ENCODE data around the gene PANK2.
"Not testable (repeated sequence)": the region's sequence is repeated elsewhere in the genome, so short reads cannot be mapped to it uniquely, and the experiment has no call there.

Gene PANK2

DNA sequence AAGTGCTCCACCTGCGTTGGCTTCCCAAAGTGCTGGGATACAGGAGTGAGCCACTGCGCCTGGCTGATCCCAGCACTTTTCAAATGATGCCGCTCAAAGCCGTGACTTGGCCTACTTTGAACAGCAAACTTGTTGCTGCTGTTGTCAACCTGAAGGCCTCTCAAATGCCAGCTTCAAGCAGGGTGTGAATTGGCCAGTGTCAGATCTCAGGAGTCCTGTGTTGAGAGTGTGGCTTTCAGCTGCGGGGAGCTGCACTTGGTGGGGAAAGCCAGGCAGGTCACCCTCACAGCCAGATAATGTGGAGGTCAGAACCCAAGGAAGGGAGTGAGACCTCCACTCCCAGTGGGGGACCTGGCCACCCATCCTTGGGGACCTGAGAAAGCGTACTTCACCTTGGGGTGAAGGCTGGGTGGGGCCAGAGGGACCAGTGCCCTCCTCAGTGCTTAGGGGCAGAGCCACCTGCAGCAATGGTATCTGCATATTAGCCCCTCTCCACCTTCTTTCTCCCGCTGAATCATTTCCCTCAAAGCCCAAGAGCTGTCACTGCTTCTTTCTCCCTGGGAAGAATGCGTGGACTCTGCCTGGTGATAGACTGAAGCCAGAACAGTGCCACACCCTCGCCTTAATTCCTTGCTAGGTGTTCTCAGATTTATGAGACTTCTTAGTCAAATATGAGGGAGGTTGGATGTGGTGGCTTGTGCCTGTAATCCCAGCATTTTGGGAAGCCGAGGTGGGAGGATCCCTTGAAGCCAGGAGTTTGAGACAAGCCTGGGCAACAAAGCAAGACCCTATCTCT is 19.1 kb upstream of the PANK2 start:
- no peak for DNase-seq (ENCODE audit: low read depth, low spot score)

DNA sequence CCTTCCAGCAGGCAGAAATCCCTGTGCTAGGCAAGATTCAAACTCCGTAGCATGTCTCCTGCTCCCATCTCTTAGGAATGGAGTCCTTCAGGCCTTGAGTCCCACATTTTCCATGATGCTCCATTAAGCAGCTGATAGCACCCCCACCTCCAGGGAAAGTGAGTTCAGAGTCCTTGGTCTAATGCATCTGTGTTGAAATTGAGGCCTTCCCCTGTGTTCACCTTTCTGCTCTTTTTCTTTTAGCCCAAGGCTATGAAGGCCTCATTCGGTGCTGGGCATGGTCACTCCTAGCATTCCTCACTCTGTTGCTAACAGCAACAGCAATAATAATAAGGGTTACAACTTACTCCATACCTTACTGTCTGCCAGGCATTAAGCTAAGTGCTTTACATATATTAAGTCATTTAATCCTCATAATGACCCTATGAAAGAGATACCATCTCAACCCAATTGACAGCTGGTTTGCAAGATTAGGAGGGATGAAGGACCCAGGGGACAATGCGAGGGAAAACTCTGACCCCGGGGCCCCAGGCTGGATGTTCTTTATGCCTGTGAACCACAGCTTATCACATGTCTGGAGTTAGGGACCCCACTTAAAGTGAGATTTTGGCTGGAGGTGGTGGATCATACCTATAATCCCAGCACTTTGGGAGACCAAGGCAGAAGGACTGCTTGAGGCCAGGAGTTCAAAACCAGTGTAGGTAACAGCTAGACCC is 17.5 kb upstream of the PANK2 start:
- no peak for DNase-seq (ENCODE audit: low read depth, low spot score)

DNA sequence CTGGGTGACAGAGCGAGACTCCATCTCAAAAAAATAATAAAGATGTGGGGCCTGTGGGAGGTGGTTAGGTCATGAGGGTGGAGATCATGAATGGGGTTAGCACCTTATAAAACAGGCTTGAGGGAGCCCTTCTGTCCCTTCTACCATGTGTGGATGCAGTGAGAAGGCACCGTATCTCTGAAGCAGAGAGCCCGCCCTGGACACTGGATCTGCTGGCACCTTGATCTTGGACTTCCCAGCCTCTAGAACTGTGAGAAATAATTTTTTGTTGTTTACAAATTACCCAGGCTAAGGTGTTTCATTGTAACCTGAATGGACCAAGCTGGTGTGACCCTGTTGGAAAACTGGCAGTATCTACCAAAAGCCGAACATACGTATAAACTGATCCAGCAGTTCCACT is 15.7 kb upstream of the PANK2 start:
- no peak for DNase-seq (ENCODE audit: low read depth, low spot score)

DNA sequence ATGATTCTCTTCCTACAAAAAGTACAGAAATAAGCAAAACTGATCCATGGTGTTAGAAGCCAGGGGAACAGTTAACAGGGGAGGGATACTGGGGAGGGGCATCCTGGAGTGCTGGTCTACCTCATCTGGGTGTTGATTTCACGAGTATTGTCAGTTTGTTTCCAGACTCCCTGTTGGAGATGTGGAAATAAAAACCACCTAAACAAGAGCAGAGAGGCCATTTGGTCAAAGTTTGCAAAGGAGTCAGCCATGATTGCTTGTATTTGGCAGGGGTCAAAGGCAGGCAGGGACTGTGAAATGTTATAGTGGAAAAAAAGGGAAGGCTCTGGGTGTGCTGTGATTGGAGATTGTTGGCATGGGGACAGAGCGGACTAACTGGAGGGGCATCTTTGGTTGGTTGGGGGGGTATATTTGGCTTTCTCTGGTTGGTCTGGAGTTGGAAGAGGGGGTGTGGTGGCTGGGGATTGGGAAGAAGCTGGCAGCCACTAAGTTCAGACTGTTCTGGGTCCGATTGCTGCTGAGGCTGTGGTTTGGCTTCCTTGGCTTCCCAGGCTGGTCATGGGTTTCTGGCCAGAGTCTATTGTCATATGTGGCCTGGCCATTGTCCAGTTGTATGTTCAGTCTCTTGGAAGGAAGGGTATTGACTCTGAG is 14.9 kb upstream of the PANK2 start:
- no peak for DNase-seq (ENCODE audit: low read depth, low spot score)

DNA sequence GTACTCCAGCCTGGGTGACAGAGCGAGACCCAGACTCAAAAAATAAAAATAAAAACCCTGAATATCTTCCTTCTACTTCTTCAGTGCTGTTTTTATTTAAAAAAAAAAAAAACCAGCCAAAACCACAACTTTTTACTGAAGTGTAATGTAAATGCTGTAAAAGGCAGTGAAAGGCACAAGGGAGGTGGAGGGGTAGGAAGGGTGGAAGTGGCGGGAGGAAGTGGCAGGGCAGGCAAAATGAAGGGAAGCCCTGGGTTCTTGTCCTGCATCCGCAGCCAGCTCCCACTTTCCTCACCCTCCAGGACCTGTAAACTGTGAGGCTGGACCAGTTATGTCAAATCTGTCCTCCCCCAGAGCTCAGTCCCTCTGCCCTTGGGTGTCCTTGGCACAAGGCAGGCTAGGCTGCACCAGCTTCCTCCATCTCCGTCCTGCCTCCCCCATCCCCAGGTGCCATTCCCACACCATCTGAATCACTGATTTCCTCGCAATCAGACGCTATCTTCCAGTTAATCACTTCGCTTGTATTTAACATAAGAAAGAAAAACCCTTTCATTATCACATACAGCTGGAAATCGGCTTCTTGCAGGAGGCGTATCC is 13.7 kb upstream of the PANK2 start:
- DNase-seq (ENCODE audit: low read depth, low spot score): no peak

DNA sequence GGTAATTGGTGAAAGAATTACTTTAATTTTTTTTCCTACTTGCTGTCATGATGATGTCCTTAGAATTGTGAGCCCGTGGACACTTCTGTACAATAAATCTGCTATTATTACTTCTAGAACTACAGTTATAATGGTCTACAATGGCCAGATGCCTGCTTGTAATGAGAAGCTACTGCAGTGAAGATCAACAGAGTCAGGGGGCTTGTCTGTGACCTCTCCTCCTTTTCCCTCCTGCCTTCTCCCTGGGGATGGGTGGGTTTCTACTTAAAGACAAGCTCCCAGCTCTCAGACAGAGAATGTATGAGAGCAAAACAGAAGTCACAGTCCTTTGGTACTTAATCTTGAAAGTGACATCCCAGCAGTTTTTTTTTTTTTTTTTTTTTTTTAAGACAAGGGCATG is 13.2 kb upstream of the PANK2 start:
- no peak for DNase-seq (ENCODE audit: low read depth, low spot score)

DNA sequence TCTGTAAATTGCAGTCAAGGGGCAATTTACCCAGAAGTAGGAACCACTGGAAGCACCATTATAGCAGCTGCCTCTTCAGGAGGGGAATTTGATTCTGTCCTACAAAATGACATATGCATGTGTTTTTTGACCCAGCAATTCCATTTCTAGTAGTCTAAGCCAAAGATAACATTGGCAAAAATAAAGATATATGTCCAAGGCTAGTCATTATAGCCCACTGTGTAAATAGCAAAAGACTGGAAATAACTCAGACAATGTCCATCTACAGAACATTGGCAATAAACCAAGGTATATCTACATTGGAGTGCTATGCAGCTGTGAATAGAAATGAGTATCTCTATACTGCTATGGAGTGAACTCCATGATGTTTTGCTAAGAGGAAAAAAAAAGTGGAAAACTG is 12.5 kb upstream of the PANK2 start:
- no peak for DNase-seq (ENCODE audit: low read depth, low spot score)

DNA sequence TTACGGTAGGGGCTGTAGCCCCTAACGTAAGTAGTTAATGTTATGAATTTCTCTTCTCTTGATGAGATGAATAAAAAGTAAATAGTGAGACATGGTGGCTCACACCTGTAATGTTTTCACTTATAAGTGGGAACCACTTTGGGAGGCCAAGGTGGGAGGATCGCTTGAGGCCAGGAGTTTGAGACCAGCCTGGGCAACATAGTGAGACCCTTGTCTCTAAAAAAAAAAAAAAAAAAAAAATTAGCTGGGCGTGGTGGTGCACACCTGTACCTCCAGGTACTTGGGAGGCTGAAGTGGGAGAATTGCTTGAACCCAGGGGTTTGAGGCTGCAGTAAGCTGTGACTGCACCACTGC is 10.3 kb upstream of the PANK2 start:
- DNase-seq (ENCODE audit: low read depth, low spot score): not testable (repeated sequence)

DNA sequence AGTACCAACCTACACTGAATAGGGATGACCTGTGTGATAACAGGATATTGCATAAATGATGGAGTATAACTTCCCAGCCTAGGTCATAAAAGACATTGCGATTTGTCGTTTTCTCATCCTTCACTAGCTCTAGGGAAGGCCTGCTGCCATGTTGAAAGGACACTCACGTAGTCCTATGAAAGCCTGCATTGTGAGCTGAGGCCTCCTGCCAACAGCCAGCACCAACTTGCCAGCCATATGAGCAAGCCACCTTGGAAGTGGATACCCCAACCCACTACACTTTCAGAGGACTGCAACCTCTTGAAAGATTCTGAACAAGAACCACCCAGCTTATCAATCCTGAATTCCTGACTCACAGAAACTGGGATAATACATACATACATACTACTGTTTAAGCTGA is 3.5 kb upstream of the PANK2 start:
- no peak for DNase-seq (ENCODE audit: low read depth, low spot score)

DNA sequence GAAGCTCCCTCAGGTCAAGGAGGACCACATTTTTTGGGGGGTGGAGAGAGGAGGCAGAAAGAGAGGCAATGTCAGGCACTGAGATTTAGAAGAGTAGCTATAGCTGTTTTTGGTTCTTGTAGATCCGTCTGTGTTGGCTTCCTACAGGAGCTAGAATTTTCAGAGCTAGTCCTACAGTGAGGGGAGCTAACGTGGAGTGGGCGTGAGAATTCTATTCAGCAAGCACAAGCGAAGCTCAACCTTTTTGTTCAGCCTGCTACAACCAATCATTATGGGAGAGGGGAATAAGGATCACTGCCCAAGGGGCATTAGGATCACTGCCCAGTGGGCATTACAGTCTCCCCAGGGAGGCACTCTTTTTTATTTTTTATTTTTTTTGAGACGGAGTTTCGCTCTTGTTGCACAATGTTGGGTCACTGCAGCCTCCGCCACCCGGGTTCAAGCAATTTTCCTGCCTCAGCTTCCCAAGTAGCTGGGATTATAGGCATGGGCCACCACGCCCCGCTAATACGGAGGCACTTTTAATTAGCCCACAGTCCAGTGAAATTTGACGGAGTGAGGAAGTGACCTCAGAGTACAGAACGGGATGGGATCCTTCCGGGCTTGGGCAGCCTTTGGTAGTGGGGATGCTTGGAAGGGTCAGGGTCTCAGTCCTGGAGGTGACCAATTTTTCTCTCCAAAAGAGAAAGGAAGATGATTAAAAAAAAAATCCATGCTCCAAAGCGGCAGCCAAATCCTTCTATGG is 1.1 kb upstream of the PANK2 start:
- no peak for DNase-seq (ENCODE audit: low read depth, low spot score)

DNA sequence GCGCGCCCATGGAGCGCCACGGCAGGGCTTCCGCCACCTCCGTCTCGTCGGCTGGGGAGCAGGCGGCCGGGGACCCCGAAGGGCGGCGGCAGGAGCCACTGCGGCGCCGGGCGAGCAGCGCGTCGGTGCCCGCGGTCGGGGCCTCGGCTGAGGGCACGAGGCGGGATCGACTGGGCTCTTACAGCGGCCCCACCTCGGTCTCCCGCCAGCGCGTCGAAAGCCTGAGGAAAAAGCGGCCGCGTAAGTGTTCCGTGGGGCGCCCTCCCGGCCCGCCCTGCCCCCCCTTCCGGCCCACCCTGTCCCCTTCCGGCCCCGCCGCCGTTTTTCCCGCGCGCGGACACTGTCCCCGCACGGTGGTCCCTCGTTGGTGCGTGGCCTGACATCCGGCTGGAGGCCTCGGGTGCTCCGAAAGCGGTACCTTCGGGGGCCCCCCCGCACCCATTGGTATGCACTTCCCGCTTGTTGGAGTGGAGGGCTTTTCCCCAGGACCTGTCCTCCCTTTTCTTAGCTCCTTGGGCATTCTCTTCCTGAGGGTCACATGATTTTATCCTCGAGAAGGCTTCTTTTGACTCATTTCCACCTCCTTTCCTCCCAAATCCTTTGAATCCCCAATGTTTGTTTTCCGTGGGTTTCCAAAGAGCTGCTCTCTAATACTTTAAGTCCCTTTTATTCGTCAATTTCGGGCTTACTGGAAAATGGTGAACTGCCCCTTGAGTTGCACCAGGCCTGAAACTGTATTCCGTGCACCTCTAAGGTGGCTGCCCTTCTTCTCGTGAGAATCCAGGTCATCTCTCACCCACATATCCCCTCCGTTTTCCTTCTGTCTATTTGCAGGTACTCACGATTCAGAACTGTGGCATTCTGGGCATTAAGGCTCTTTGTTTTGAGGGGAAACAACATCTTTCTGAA is 556 bp downstream of the PANK2 start:
- DNase-seq (ENCODE audit: low read depth, low spot score): no peak

DNA sequence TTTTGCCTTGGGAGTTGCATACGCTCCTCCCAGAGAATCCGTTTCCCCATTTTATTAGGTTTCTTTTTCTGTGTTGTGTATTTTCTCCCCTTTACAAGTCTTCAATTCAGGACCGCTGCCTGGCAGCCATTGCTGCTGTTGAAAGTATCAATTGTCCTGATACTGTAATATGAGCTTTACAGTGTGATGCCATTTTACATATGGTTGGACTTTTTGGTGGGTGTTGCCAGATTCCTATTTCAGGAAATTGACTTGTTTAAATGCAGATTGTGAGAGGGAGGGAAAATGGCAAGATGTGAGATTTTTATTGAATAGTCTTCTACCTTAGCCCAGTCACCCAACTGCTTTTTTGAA is 1.2 kb downstream of the PANK2 start:
- DNase-seq (ENCODE audit: low read depth, low spot score): no peak

DNA sequence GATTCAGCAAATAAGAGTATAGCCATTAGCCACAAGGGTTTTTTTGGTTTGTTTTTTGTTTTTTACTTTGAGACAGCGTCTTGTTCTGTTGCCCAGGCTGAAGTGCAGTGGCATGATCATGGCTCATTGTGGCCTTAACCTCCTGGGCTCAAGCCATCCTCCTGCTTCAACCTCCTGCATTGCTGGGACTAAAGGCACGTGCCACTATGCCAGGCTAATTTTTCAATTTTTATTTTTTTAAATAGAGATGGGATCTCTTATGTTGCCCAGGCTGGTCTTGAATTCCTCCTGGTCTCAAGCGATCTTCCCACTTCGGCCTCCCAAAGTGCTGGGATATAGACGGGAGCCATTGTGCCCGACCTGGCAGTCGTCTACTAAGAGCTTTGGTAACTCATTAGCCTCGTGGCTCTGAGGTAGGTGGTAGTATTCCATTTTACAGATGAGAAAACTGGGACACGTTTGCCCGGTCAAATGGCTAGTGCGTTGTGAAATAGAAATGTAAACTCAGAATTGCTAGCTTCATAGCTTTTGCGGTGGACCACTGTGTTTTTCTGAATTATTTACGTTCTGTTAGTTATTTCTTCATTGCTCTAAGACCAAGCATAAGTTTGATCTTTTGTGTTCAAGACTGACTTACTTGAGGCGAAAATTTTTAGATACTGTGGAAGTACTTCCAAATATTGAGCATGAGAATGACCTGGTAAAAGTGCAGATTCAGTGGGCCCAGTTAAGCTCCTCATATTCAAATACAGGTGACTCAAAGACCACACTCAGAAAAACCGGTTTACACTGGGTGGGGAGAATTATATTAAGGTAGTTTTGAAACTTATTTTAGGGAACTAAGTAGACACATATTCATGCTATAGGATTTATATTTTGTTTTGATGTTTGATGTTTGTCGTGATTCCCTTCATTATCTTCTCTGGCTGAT is 2.1 kb downstream of the PANK2 start:
- DNase-seq (ENCODE audit: low read depth, low spot score): no peak

DNA sequence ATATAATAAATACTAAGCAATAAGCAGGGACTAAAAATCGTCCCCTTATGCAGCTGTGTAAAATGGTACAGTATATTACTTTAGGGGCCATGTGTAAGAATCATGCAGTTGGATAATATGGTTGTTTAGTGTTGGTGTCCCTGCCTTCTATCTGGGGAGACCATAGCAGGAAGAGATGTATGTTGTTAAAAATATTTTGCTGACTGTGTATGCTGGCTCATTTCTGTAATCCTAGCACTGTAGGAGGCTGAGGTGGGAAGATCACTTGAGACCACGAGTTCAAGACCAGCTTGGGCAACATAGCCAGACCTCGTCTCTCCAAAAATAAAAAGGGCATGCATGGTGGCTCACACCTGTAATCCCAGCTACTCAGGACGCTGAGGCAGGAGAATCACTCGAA is 5.6 kb downstream of the PANK2 start:
- DNase-seq (ENCODE audit: low read depth, low spot score): no peak

DNA sequence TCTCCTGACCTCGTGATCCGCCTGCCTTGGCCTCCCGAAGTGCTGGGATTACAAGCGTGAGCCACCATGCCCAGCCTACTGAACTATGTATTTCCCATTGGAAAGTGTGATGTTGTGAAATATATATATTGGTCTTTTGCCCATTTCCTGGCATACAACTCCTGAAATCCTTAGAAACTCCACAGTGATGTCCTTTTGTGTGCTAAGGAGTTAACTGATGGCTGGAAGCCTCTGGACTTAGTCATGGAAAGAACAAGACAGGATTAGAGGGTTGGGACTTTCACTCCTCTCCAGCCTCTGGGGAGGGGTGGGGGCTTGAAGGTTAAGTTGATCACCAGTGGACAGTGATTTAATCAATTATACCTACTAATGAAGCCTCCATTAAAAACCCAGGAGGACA is 7.1 kb downstream of the PANK2 start:
- no peak for DNase-seq (ENCODE audit: low read depth, low spot score)

DNA sequence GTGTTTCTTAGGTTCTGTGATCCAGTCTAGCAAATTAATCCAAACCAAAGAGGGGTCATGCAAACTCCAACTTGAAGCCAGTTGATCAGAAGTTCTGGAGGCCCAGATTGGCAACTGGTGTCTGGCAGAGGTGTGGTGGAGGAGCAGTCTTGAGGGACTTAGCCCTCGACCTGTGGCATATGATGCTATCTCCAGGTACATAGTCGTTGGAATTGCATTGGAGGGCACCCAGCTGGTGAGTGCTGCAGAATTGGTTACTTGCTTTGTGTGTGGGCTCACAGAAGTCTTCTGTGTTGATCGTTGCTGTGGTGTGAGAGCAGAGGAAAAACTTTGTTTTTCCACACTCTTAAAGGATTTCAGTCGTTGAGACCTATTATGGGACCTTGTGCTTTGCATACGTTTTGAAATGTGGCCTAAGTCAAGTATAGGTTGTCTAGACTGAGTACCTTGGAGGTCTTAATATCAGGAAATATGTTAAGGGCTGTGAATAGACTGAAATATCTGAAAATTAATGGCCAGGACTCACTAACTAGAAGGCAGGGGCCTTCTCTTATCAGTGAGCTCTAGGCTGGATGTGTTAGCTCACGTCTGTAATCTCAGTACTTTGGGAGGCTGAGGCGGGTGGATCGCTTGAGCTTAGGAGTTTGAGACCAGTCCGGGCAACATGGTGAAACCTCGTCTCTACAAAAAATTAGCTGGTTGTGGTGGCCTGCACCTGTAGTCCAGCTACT is 7.8 kb downstream of the PANK2 start:
- DNase-seq (ENCODE audit: low read depth, low spot score): no peak

DNA sequence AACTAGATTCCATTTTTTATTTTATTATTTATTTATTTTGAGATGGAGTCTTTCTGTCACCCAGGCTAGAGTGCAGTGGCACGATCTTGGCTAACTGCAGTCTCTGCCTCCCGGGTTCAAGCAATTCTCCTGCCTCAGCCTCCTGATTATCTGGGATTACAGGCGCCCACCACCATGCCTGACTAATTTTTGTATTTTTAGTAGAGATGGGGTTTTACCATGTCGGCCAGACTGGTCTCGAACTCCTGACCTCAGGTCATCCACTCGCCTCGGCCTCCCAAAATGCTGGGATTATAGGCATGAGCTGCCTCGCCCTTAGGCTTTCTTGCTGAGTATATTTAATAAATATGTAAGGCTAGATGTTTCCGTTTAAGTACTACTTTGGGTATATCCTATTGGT is 9.0 kb downstream of the PANK2 start:
- not testable (repeated sequence) for DNase-seq (ENCODE audit: low read depth, low spot score)

DNA sequence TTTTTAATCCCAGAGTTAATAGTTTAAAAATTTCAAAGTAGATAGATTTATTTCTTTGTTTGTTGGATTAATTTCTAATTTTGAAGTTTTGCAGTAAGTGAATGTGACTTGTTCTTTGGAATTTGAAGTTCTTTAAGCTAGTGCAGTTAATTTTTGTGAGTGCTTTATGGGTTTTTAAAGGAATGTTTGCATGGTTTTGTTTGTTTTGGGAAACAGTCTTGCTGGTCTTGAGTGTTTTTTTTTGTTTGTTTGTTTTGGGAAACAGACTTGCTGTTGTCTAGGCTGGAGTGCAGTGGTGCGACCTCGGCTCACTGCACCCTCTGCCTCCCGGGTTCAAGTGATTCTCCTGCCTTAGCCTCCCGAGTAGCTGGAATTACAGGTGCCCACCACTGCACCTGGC is 9.5 kb downstream of the PANK2 start:
- no peak for DNase-seq (ENCODE audit: low read depth, low spot score)

DNA sequence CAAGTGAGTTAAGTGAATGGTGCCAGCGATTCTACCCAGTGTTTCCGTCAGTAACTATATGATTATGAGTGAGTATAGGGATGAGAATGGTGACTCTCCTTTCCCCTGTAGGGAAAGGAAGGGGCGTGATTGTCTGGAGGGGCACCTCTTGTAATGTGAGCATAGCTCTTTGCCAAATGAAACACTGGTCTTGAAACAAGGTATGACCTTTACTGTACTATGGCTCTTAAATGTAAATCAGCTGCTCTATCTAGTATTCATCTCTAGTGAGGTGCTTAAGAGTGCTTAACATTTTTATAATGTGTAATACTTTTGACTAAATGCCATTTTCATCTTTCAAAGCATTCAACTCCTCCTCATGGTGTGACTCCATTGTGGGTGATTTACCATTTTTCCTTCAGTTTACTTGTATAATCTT is 11.0 kb downstream of the PANK2 start:
- DNase-seq (ENCODE audit: low read depth, low spot score): no peak
